Stimulated activated CD8-positive, alpha-beta memory T cell treated with anti-CD3 and anti-CD28 coated beads, Interleukin-15, amount 100 ng/mL, for 48 hours (primary cell): ENCODE results near the gene NUPR2.
"Not testable (repeated sequence)": the region's sequence is repeated elsewhere in the genome, so short reads cannot be mapped to it uniquely, and the experiment has no call there.

Experiments used
- DNase-seq, 2 donors: peaks; one replicate each; pipeline ENCODE4 v3.0.0-alpha.2; 2020; ENCODE audit warnings: low read depth in 2 of 2

NUPR2 gene, protein sequence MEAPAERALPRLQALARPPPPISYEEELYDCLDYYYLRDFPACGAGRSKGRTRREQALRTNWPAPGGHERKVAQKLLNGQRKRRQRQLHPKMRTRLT

DNA sequence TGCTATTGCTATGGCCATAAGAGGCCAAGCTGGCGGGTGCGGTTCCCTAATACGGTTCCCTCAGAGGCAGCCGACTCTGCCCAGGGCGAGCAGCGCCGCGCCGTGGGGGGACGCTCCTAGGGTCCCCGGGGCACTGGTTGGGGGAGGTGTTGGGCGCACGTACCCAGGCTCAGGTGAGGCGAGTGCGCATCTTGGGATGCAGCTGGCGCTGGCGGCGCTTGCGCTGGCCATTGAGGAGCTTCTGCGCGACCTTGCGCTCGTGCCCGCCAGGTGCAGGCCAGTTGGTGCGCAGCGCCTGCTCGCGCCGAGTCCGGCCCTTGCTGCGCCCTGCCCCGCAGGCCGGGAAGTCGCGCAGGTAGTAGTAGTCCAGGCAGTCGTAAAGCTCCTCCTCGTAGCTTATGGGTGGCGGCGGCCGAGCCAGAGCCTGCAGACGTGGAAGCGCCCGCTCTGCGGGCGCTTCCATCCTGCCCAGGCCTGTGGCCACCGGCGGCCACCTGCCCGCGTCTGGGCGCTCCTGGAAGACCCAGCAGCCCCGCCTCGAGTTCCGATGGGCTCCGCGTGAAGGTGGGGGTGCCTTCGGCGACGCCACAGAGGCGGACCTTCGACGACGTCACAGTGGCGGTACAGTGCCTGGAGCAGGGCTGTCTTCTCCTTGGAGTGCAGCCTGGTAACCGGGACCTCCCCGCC is at the start of gene NUPR2:
Gene NUPR2, minus strand, starts transcription at position 566 of the 687 bp plus-strand sequence. Its CDS starts 103 bp downstream, at position 463.
- no peak for DNase-seq

DNA sequence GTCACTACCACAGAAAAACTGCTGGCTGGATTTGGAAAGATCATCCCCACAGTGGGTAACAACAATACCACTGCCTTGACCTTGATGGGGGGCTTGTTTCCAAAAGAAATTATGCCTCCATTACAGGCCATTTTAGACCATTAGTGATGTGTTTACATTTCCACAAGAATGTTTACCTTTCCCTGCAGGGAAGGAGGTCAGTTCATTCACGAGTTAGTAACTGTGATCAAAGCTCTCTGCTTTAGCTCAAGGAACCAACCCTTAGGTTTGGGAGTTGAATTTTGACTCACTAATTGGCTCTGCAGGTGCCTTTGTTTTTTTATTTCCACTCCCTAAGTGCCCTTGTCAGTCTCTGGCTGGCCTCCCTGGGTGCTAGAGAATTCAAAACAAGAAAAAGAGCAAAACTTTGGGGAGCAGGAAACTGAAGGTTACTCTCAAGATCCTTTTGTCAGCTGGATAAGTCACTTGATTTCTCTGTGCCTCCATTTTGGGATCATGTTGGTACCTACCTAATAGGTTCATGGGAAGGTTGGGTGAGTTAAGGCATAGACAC is 41.1 kb upstream of the NUPR2 start:
- no peak for DNase-seq

DNA sequence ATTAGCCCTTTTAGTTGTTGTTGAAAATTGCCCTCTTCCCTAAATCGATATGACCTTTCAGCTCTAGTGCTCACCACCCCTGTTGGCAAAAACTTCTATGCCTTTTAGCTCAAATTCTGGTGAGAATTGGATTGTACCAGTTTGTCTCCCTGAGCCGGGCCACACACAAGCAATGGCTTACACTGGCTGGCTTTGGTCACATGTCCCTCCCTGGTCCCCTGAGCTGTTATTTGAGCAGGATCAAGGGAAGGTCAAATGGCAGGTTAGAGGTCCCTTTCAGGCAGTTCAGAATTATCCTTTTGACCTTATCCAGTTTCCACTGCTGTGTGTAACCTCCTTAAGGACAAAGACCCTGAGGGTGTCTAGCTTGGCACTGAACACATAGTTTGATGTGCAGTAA is 14.8 kb upstream of the NUPR2 start:
- not testable (repeated sequence) for DNase-seq

DNA sequence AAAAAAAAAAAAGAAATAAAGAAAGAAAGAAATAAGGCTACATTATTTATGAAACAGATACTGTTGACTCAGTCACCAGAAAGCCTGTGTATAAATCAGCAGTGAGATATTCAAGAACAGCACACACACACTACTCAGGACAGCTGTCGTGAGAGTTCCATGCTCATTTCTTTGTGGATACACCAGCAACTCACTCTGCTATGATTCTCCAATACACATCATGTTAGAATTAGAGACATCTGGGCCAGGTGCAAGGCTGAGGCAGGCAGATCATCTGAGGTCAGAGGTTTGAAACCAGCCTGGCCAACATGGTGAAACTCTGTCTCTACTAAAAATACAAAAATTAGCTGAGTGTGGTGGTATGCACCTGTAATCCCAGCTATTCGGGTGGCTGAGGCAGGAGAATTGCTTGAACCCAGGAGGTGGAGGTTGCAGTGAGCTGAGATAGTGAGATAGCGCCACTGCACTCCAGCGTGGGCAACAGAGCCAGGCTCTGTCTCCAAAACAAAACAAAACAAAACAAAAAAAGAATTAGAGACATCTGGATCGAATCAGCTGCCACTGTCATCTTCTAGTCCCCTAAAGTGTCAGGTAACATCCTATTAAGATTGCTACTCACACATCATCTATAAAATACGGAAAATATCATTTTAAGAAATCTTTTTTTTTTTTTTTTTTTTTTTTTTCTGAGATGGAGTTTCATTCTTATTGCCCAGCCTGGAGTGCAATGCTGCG is 11.2 kb upstream of the NUPR2 start:
- no peak for DNase-seq

DNA sequence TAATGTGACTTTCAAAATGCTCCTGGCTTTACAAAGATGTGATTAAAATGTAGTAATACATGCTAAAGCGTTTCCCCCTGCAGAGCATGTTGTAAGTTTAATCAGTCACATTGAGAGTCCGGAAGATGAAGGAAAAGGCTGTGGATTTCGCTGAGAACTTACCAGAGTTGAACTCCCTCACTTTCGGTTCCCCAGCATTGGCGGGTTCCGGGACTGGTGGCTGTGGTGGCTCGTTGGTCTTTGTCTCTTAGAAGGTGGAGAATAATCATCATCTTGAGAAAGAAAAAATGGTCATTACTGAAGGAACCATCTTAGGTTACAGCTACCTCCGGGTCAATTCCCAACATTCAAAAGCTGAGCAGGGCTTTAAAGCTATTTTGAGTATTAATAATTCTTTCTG is 9.6 kb upstream of the NUPR2 start:
- DNase-seq, result no peak

DNA sequence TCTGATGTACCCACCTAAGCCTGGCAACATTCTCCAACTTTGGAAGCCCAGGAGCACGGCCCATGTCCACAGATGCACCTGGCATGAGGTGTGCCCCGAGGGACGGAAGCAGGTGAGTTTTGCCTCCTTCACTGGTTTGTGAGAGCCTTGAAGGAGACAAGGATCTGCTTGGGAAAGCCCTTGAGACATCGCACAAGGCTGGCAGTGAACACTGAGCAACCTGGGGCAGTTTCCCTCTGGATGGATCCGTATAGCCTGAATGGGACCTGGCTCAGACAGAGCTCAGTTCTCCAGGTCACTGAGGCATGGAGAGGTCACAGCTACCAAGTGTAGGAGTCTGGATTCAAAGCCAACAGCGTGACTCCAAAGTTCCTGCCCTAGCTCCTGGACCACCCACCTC is 8.8 kb upstream of the NUPR2 start:
- DNase-seq, result no peak

DNA sequence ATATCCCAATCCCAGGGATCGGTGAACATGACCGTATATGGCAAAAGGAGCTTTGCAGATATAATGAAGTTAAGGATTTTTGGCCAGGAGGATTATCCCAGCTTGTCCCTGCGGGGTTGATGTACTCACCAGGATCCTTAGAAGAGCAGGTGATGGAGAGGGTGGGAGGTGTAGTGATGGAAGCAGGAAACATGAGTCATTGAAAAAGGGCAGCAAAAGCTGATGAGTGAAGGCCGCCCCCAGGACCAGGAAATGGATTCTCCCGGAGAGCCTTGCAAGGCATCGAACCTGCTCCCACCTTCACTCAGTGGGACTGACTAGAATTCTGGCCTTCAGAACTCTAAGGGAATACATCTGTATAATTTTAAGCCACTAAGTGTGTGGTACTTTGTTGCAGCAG is 5.2 kb upstream of the NUPR2 start:
- DNase-seq, result no peak

DNA sequence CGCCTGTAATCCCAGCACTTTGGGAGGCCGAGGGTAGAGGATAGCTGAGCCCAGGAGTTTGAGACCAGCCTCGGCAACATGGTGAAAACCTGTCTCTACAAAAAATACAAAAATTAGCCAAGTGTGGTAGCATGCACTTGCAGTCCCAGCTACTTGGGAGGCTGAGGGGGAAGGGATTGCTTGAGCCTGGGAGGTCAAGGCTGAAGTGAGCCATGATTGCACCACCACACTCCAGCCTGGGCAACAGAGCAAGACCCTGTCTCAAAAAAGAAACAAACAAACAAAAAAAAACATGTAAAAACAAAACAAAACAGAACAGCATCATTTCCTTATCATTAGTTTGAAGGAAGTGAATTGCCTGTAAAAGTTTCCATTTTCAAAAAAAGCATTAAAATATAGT is 4.0 kb downstream of the NUPR2 start:
- not testable (repeated sequence) for DNase-seq

DNA sequence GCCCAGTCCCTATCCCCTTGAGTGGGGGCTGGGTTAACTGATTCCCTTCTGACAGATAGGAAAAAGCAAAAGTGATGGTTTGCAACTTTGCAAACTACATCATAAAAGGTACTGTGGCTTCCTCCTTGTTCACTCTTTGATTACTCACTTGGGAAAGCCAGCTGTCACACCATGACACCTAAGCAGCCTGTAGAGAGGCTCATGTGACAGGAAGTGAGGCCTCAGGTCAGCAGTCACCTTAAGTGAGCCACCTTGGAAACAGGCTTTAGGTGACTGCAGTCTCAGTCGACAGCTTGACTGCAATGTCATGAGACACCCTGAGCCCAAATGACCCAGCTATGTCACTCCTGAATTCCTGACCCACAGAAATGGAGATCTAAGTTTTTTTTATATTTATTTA is 5.6 kb downstream of the NUPR2 start:
- no peak for DNase-seq

DNA sequence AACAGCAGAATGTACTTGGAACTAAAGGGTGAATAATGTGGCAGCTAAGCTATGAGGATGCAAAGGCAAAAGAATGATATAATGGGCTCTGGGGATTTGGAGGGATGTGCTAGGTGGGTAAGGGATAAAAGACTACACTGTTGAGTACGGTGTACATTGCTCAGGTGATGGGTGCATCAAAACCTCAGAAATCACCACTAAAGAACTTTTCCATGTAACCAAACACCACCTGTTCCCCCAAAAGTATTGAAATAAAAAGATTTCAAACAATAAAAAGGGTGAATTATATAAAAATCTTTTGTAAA is 8.3 kb downstream of the NUPR2 start:
- DNase-seq, result no peak

DNA sequence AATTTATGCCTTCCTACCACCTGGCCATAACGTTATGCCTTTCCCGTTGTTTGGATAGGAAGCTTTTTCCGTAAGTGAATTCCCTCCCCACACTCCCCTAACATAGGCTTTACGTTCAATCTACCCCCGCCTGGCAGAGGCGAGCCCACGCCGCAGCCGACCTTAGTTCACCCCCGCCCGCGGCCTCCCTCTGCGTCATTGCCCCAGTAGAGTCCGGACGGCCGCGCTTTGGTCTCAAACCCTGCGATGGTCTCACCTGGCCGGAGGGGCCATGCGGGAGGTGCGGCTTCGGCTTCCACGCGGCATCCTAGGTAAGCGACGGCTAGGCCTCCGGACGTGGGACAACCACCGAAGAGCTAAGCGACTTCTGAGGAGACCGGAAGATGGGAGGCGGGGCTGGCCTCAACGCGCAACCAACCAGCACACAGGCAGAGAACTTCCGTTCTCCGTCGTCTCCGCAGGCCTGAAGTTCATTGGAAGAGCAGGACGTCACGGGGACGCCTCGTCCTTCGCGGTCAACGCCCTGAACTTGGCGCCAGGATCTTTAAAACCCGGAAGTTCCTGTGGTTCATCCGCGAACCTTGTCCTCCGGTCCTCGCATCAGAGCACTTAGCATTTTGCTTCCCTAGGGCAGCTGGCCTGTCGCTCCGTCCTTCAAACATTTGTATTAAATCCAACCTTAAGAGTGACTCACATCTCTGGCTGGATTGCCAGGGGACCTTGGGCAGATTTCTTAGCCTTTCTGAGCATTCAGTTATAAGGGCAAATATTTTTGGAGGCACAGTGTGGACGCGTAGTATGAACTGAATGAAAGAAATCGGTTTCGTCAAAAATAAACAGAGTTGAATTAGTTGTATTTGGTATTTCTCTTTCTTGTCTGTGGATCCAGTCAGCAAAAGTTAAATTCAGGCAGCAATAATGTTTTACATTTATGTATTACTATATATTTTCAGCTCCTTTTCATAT is 9.8 kb downstream of the NUPR2 start, which contains the start of gene CHCHD2:
Gene CHCHD2, minus strand, starts transcription at position 369 of the 966 bp plus-strand sequence. Its CDS starts 63 bp downstream, at position 306.
- peak; percentile 86 to 93 for DNase-seq

DNA sequence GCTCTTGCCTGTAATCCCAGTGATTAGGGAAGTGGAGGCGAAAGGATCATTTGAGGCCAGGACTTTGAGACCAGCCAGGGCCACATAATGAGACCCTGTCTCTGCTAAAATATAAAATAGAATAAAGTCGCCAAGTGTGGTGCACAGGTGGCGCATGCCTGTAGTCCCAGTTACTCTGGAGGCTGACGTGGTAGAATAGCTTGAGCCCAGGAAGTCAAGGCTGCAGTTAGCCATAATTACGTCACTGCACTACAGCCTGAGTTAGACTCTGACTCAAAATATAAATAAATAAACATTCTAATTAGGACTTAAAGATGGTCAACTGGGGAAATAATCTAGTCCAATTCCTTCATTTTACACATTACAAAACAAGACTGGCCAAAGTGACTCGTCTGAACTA is 10.7 kb downstream of the NUPR2 start:
- no peak for DNase-seq

DNA sequence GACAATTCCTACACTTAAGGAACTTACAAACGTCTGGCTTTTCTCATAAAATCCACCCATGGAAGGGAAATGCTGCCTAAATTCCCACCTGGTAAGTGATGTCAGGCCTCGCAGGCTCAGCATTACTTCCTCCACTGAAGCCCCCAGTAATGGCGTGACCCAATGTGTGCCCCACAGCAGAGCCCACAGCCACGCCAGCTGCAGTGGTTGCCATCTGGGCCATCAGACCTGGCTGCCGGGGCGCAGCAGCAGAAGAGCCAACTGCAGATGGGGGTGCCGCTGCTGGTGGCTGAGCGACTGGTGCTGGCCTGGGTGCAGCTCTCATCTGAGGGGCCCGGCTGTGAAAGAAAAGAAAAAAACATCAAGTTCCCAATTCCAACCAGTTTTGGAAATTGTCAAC is 12.1 kb downstream of the NUPR2 start:
- not testable (repeated sequence) for DNase-seq

DNA sequence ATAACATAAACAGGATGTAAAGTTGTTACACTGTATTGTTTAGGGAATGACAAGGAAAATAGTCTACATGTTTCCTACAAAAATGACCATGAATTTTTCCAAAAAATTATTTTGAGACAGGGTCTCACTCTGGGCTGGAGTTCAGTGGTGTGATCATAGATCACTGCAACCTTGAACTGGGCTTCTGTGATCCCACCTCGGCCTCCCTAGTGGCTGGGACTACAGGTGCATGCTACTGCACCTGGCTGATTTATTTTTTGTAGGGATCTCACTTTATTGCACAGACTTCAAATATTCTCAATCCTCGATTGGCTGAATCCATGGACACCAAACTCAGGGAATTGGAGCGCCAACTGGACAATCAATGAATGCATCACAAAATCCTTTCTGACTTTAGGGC is 16.6 kb downstream of the NUPR2 start:
- DNase-seq, result no peak

DNA sequence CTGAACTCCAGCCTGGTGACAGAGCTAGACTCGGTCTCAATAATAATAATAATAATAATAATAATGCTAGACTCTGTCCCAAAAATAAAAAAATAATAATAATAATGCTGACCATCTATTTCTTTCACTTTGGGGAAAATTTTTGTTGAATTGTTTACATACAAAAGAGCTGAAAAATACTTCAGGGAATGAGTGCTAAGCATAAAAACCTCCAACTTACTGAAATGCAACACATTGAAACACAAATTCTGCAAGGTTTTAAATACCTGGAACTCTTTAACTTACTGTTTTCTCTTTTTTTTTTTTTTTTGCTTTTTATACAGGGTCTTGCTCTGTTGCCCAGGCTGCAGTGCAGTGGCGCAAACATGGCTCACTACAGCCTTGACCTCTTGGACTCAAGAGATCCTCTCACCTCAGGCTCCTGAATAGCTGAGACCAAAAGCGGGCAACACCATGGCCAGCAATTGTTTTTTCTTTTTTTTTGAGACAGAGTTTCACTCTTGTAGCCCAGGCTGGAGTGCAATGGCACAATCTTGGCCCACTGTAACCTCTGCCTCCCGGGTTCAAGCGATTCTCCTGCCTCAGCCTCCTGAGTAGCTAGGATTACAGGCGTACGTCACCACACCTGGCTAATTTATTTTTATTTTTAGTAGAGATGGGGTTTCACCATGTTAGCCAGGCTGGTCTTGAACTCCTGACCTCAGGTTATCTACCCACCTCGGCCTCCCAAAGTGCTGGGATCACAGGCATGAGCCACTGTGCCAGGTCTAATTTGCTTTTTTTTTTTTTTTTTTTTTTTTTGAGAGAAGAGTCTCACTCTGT is 17.8 kb downstream of the NUPR2 start:
- not testable (repeated sequence) for DNase-seq

DNA sequence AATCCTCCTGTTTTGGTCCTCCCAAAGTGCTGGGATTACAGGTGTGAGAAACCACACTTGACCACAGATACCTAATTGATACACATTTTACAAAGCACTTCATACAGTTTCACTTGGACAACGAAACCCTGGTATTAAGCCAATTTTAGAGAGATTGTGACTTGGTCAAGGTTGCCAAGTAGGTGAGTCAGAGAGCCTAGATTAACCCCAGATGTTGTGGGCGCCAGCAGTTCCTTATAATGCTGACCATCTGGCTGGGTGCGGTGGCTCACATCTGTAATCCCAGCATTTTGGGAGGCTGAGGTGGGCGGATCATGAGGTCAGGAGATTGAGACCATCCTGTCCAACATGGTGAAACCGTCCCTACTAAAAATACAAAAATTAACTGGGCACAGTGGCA is 18.5 kb downstream of the NUPR2 start:
- no peak for DNase-seq

DNA sequence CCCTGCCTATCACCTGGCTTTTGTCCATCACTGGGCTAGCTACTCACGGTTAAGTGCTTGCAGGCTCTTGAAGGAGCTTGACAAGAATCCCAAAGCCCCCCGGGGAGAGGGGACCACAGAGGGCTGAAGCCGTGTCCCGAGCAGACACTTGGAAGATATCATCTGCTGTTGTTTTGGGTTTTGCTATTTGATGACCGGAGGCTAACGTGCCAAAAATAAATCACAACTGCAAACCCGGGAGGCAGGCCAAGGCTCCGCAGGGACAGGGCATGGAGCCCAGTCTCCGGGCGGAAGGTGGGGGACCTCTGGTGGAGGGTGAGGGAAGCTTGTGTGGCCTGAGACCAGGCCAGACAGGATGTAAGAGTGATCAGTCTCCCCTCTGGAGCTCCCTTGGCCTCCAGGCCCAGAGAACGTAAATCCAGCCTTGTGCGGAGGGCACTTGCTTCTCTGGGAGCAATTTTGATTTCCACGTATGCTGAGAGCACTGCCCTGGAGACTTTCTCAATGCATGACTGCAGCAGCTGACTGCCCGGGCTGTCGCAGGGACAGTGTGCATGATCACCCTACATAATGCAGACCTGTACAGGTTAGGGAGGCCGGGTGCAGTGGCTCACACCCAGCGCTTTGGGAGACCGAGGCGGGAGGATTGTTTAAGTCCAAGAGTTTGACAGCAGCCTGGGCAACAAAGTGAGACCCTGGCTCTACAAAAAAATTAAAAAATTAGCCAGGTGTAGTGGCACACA is 23.3 kb downstream of the NUPR2 start, which contains the start of gene PHKG1:
Gene PHKG1, minus strand, starts transcription at position 164 of the 743 bp plus-strand sequence. CDS start 4,011 bp downstream, outside the sequence.
- no peak for DNase-seq

DNA sequence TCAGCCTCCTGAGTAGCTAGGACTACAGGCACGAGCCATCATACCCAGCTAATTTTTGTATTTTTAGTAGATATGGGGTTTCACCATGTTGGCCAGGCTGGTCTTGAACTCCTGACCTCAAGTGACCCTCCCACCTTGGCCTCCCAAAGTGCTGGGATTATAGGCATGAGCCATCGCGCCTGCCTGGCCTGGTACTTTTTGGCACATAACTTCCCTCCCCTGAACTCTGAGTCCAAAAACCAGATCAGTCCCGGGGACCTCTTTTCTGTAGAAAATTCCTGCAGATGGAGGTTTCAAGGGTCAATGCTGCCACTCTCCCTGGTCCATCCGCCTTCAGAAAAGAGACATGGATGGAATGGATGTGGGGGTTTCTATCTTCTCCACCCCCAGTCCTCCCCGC is 23.8 kb downstream of the NUPR2 start:
- DNase-seq, result not testable (repeated sequence)

DNA sequence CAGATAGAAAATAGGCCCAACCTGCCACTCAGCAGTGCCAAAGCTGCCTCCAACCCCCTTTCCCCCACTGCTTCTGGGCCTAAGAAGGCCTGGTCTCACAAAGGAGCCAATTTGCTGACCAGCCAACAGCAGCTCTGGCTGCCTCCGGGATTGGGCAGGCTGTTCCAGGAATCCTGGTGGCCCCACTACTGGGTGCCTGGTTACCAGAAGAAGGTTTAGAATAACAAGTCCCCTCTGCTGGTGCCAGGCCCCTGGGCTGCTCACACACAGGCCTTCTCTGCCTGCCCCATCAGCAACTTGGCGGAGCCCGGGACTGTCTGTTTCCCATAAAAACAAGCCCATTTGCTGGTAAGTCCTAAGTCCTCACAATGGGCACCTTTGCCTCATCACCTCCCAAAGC is 24.6 kb downstream of the NUPR2 start:
- no peak for DNase-seq

DNA sequence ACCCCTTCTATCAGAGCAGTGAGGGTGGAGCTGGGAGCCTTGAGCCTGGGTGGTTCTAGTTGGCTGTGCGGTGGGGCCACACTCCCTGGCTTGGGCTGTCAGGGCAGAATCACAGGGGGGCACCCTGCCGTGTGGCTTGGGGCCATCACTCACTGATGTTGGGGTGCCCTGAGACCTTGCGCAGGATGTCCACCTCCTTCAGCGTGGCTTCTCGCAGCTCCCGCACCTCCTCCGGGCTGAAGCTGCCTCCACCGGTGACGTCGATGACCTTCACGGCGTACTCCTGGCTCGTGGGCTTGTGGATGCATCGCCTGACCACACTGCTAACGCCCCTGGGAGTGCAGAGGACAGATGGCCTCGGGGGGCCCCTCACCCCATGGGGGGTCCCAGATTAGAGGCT is 28.8 kb downstream of the NUPR2 start:
- no peak for DNase-seq
